GM19438 (cell line): ENCODE measurements around the gene CCDC74A.
"Not testable (repeated sequence)": the region's sequence is repeated elsewhere in the genome, so short reads cannot be mapped to it uniquely, and the experiment has no call there.

Experiments
- ATAC-seq: cut with Tn5 transposase; IDR thresholded peaks from one replicate; pipeline ENCODE4 v1.9.1; 2021; ENCODE audit warnings: low read depth; ENCODE audit not compliant: unreplicated experiment

CCDC74A gene

DNA sequence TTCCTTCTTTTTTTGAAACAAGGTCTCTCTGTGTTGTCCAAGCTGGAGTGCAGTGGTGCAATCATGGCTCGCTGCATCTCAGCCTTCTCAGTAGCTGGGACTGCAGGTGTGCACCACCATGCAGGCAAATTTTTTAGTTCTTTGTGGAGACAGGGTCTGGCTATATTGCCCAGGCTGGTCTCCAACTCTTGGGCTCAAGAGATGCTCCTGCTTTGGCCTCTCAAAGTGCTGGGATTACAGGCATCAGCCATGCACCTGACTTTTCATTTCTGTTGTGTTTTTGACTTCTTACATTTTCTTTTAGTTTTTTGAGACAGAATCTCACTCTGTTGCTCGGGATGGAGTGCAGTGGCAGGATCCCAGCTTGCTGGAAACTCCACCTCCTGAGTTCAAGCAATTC, 2.4 kb upstream of the CCDC74A start:
- not testable (repeated sequence) for ATAC-seq

- ATAC-seq, result peak; percentile 38
These were observed 1.5 kb downstream of the CCDC74A start for GRCh38 chr2:131528981-131529863.

DNA sequence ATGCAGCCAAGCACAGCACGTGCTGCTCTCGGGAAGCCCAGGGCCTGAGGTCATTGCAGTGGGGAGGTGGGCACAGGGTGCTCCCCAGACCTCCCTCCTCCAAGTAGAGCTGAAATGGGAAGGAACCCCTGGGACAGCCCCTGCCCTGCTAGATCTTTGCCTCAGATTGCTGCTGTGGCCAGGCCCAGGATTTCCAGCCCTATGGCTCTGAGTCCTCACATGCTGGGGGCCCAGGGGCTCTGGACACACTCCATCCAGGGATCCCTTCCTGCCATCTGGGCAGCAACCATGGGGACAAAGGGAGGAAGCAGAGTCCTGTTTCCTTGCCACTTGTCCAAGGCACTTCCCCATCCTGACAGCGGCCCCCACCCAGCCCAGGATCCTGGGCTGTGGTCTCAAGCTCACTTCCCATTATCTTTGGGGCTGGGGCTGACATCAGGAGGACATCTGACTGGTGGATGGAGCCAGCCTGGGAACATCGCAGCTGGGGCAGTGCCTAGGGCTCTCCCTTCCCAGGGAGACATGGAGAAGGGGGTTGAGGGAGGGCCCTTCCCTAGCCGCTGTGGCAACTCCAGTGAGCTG, 2.3 kb downstream of the CCDC74A start:
- ATAC-seq, result not testable (repeated sequence)

DNA sequence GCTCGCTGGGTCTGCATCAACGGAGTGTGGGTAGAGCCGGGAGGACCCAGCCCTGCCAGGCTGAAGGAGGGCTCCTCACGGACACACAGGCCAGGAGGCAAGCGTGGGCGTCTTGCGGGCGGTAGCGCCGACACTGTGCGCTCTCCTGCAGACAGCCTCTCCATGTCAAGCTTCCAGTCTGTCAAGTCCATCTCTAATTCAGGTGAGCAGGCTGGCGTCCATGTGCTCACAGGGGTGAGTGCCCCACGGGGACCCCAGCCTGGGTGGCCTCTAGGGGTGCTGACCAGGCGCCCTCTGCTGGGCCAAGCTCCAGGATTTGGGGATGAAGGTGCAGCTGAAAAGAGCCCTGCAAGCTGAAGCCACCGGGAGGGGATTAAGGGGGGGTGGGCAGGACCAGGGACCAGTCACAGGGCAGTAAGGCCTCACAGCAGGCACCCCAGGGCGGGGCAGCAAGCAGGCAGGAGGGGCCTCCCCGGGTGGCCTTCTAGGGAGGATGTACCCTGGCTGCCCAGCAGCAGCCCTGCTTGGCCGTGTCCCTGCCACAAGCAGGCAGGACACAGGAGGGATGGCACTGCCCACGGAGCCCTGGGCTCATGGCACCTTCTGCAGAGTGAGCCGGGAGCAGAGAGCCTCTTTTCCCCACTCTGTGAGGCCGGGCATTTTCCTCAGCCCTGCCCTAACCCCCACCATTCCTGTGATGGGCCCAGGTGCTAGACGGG, 3.1 kb downstream of the CCDC74A start:
- not testable (repeated sequence) for ATAC-seq

GRCh38 chr2:131531547-131532185, 4.0 kb downstream of the CCDC74A start:
- not testable (repeated sequence) for ATAC-seq

- ATAC-seq, result not testable (repeated sequence)
These were observed 5.3 kb downstream of the CCDC74A start for GRCh38 chr2:131532723-131533608.

DNA sequence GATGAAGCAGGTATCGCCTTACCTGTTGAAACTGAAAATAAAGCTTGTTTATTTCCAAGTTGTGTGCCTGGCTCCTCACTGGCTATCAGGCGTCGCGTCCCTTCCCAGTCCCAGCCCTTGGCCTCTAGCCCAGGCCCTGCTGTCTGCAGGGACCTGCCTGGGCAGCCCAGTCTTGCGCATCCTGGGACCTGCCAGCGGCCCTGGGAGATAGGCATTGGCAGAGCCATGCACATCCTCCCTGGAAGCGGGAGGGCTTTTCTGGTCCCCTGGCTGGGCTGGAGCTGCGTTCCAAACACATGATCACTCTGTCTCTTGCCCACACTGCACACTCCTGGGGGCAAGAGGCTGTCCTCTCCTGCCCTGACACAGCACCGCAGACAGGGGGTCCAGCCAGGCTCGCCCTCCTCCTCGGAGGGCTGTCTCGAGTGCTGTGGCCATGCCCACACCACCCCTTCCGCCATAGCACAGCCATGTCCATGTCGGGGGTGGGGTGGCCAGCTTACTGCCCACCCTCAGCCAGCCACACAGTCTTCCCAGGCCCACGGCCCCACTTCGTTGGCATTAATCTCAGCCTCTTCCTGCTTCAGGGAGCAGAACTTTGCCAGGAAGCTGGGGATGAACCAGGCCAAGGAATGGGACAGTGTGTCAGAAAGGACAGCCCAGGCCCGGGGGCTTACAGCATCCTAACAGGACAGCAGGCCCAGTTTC, 6.1 kb downstream of the CCDC74A start:
- ATAC-seq, result not testable (repeated sequence)

- not testable (repeated sequence) for ATAC-seq
These were observed 6.6 kb downstream of the CCDC74A start for GRCh38 chr2:131534317-131534672.

GRCh38 chr2:131534965-131535364, 7.3 kb downstream of the CCDC74A start:
- ATAC-seq, result not testable (repeated sequence)

DNA sequence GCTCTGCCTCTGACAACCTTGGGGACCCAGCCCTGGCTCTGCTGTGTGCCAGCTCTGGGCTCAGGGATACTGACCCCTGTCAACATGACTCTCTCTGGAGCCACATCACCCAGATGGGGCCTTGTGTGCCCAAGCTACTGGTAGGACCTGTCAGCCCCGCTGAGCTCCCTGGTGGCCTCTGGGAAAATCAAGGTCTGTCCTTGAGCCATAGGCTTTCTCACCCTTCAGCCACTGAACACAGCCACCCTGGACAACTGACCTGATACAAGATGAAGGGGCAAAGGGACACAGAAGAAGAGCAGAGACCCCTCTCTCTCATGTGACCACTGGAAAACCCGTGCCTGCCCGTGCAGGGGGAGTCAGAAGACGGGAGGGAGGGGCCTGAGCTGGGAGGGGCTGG, 7.8 kb downstream of the CCDC74A start:
- no peak for ATAC-seq

- not testable (repeated sequence) for ATAC-seq
These were observed 8.5 kb downstream of the CCDC74A start for GRCh38 chr2:131535951-131536826.

DNA sequence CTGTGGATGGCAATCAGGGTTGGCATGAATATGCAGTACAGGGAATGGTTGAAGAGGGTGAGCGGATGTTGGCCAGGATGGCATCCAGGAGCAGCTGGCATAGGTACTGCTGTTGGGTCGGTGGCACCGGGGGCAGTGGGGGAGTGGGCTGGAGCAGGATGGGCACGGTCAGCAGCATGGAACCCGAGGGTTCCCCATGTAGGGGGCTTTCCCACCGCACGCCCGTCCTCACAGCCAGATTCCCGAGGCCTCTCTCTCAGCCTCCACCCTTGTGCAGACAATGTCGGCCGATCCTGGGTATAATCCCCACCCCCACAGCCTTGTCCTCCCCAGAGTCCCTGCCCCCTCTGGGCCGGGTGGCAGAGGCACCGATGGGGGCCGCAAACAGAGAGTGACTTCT, 9.2 kb downstream of the CCDC74A start:
- not testable (repeated sequence) for ATAC-seq

GRCh38 chr2:131538856-131539255, 11.2 kb downstream of the CCDC74A start:
- not testable (repeated sequence) for ATAC-seq

GRCh38 chr2:131542438-131543384, 15.0 kb downstream of the CCDC74A start:
- no peak for ATAC-seq

DNA sequence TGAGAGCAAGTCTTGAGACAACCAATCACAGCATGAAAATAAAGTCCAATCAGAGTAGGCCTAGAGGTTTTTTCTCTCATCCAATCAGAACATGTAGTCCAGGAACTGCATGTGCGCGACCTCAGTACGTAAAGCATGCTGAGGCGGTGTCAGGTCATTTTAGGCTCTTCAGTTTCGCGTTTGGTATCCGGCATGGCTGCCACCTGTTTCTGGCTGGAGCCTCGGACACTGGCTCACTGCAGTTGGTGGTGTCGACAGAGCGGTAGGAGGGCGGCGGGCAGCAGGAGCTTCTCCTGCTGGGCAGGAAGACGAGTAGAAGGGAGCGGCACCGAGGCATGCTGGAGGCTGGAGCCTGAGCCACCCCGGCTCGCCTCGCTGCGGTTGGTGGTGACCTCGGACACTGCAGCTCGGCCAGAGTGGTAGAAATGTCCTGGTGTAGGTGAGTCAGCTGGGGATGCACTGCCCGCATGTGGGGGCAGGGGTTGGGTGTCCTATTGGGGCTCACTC, 15.8 kb downstream of the CCDC74A start:
- no peak for ATAC-seq

- not testable (repeated sequence) for ATAC-seq
These were observed 16.5 kb downstream of the CCDC74A start for GRCh38 chr2:131544006-131544812.
